CD14-positive monocyte (primary cell): ENCODE data around the gene RAX2. TPM values are rescaled to one million over a fixed set of nuclear protein-coding genes. Genes with fewer than 3 reads are reported as not detected.

Source experiments
- DNase-seq, 3 donors: peaks; one replicate each; pipeline ENCODE4 v3.0.0-alpha.2; 2011 to 2022
- H2AFZ ChIP-seq: 2 replicates; pipeline ENCODE4 v1.6.0; 2012; ENCODE audit warnings: mild to moderate bottlenecking, low read depth, low read length, inconsistent platforms; ENCODE audit not compliant: insufficient read depth, poor library complexity, severe bottlenecking
- H3K27ac ChIP-seq, 2 donors: 1 replicate in 1 of 2; 2 replicates in 1 of 2; pipeline ENCODE4 v1.5.1; 2012 to 2013; ENCODE audit warnings: low read length in 2 of 2, control low read depth in 1 of 2, inconsistent platforms in 1 of 2, low read depth in 1 of 2, mild to moderate bottlenecking in 1 of 2
- H3K27me3 ChIP-seq, 2 donors: one replicate each; pipeline versions ENCODE4 v1.6.0 to v1.6.1; 2011 to 2013; ENCODE audit warnings: low read length in 2 of 2; ENCODE audit not compliant: control insufficient read depth in 2 of 2, insufficient read depth in 2 of 2
- H3K36me3 ChIP-seq, 2 donors: replicated peaks in 1 of 2; 1 replicate in 1 of 2; 2 replicates in 1 of 2; pipeline versions ENCODE4 v1.5.1 to v1.6.1; 2012 to 2013; ENCODE audit warnings: low read length in 2 of 2, control low read depth in 1 of 2, inconsistent platforms in 1 of 2, mild to moderate bottlenecking in 1 of 2; ENCODE audit not compliant: insufficient read depth in 2 of 2, control insufficient read depth in 1 of 2
- H3K4me1 ChIP-seq, 2 donors: 1 replicate in 1 of 2; 2 replicates in 1 of 2; pipeline versions ENCODE4 v1.5.1 to v1.6.1; 2012 to 2013; ENCODE audit warnings: low read length in 2 of 2, control low read depth in 1 of 2, inconsistent platforms in 1 of 2, mild to moderate bottlenecking in 1 of 2, moderate library complexity in 1 of 2; ENCODE audit not compliant: insufficient read depth in 2 of 2, control insufficient read depth in 1 of 2
- H3K4me2 ChIP-seq: replicated peaks from 2 replicates; pipeline ENCODE3; 2012; ENCODE audit warnings: low read length, moderate library complexity, mild to moderate bottlenecking; ENCODE audit not compliant: poor library complexity, severe bottlenecking; ENCODE audit errors: extremely low read depth
- H3K4me3 ChIP-seq, 3 experiments: fragments of 200-600 bp in 1 of 3; sonication (generic) in 1 of 3; replicated peaks in 1 of 3; 1 replicate in 2 of 3; 2 replicates in 1 of 3; pipeline ENCODE4 v1.5.1; 2011 to 2013; ENCODE audit warnings: low read length in 3 of 3, mild to moderate bottlenecking in 3 of 3, control low read depth in 2 of 3, low read depth in 2 of 3, inconsistent platforms in 1 of 3, moderate library complexity in 1 of 3
- H3K79me2 ChIP-seq: 2 replicates; pipeline ENCODE4 v1.6.0; 2012; ENCODE audit warnings: mild to moderate bottlenecking, control low read depth, inconsistent platforms, low read length, moderate library complexity; ENCODE audit not compliant: insufficient read depth
- H3K9ac ChIP-seq: 2 replicates; pipeline ENCODE4 v1.6.0; 2017; ENCODE audit warnings: low read length, mild to moderate bottlenecking; ENCODE audit not compliant: insufficient read depth, poor library complexity, severe bottlenecking
- H3K9me3 ChIP-seq, 2 donors: replicated peaks in 1 of 2; 1 replicate in 1 of 2; 2 replicates in 1 of 2; pipeline versions ENCODE4 v1.5.1 to v1.6.1; 2012 to 2013; ENCODE audit warnings: low read length in 2 of 2, control low read depth in 1 of 2; ENCODE audit not compliant: control insufficient read depth in 1 of 2, insufficient read depth in 1 of 2
- H4K20me1 ChIP-seq: 2 replicates; pipeline ENCODE4 v1.6.0; 2012; ENCODE audit warnings: mild to moderate bottlenecking, low read length, control low read depth, moderate library complexity; ENCODE audit not compliant: insufficient read depth
- H3K27ac Mint-ChIP-seq, 7 donors: one replicate each; pipeline ENCODE4 v1.8.0; 2020; ENCODE audit warnings: mild to moderate bottlenecking in 7 of 7, mixed read lengths in 7 of 7, moderate library complexity in 6 of 7, inconsistent platforms in 2 of 7
- H3K27me3 Mint-ChIP-seq, 3 donors: one replicate each; pipeline ENCODE4 v1.8.0; 2021 to 2022; ENCODE audit warnings: low read depth in 3 of 3, mild to moderate bottlenecking in 3 of 3, mixed read lengths in 3 of 3, moderate library complexity in 3 of 3, inconsistent platforms in 1 of 3
- H3K36me3 Mint-ChIP-seq, 2 donors: one replicate each; pipeline ENCODE4 v1.8.0; 2020; ENCODE audit warnings: mixed read lengths in 2 of 2, inconsistent platforms in 1 of 2, mild to moderate bottlenecking in 1 of 2
- H3K4me1 Mint-ChIP-seq: one replicate; pipeline ENCODE4 v1.8.0; 2020; ENCODE audit warnings: mild to moderate bottlenecking, mixed read lengths
- H3K4me3 Mint-ChIP-seq, 2 donors: one replicate each; pipeline ENCODE4 v1.8.0; 2020; ENCODE audit warnings: mild to moderate bottlenecking in 2 of 2, mixed read lengths in 2 of 2, moderate library complexity in 1 of 2
- H3K9me3 Mint-ChIP-seq, 7 donors: one replicate each; pipeline ENCODE4 v1.8.0; 2020 to 2022; ENCODE audit warnings: mixed read lengths in 7 of 7, mild to moderate bottlenecking in 6 of 7, moderate library complexity in 6 of 7, inconsistent platforms in 2 of 7
- CTCF ChIP-seq: fragments of 200-600 bp; IDR thresholded peaks from one replicate; pipeline ENCODE4 v1.8.0; 2022; ENCODE audit warnings: antibody characterized with exemption, mild to moderate bottlenecking
- WGBS: methylation state at CpG from one replicate; pipeline ENCODE4 v1.1.5; 2013; ENCODE audit warnings: missing lambda C conversion rate; ENCODE audit not compliant: insufficient coverage; 5-methylcytosine and 5-hydroxymethylcytosine counted together
- intact Hi-C, 2 donors: fragments of 100-400 bp; cut with micrococcal nuclease; formaldehyde crosslinking; loops; one replicate each; pipeline versions ENCODE4 v1.15.0 to v1.15.1; 2023
- polyA plus RNA-seq, 3 donors: library from polyadenylated mRNA; depleted of rRNA in 1 of 3; unstranded in 2 of 3; stranded (reverse) in 1 of 3; fragments of 300-500 nt in 2 of 3; fragments of >200 nt in 1 of 3; fragmentation: Illumina TruSeq in 2 of 3; gene quantifications; 1 replicate in 2 of 3; 2 replicates in 1 of 3; pipeline ENCODE4 v1.2.3, GENCODE V29; 2012 to 2021

Gene RAX2
- polyA plus RNA-seq, 3 donors = not detected

GRCh38 chr19:3808420-3809143 lies 36.6 kb upstream of the RAX2 start:
- no peak for TF ChIP-seq CTCF
- intact Hi-C loops = no loop called here
- Mint-ChIP-seq H3K36me3 (no peaks in the 10 kb centered on the region), H3K4me1 (peaks cover 7% of the 10 kb centered on the region), H3K27ac (peak overlapping the region in 2 of 7 donors; percentile 46 to 50), H3K9me3 (peaks cover 0 to 9% (median 3%) of the 10 kb centered on the region in 7 donors), H3K4me3 (no peak overlapping the region), H3K27me3 (peaks cover 2 to 16% (median 5%) of the 10 kb centered on the region in 3 donors)
- Histone ChIP-seq H3K4me2 (no peak overlapping the region), H3K27me3 (no peaks in the 10 kb centered on the region), H2AFZ (no peak overlapping the region), H3K9me3 (peaks cover 7 to 9% of the 10 kb centered on the region in 2 donors), H3K4me3 (no peak overlapping the region), H3K79me2 (no peaks in the 10 kb centered on the region), H3K9ac (no peak overlapping the region), H4K20me1 (no peaks in the 10 kb centered on the region), H3K27ac (no peak overlapping the region), H3K36me3 (no peaks in the 10 kb centered on the region), H3K4me1 (peaks cover 8 to 14% of the 10 kb centered on the region in 2 donors)
- WGBS = 97% methylated on average over 28 of the region's 33 CpGs
- DNase-seq = no peak

- Mint-ChIP-seq H3K4me3 (no peak overlapping the region), H3K27me3 (peaks cover 6 to 21% (median 12%) of the 10 kb centered on the region in 3 donors), H3K27ac (no peak overlapping the region), H3K36me3 (no peaks in the 10 kb centered on the region), H3K9me3 (peaks cover 0 to 9% (median 3%) of the 10 kb centered on the region in 7 donors), H3K4me1 (peaks cover 6% of the 10 kb centered on the region)
- Histone ChIP-seq H3K27ac (no peak overlapping the region), H3K4me3 (no peak overlapping the region), H3K36me3 (no peaks in the 10 kb centered on the region), H3K9me3 (peaks cover 7 to 9% of the 10 kb centered on the region in 2 donors), H3K4me2 (no peak overlapping the region), H3K4me1 (peaks cover 8% of the 10 kb centered on the region in 2 donors), H3K27me3 (peaks cover 0 to 3% of the 10 kb centered on the region in 2 donors), H3K79me2 (no peaks in the 10 kb centered on the region), H3K9ac (no peak overlapping the region), H2AFZ (no peak overlapping the region), H4K20me1 (no peaks in the 10 kb centered on the region)
- intact Hi-C loops = no loop called here
- WGBS = 97% methylated on average over 35 of the region's 35 CpGs
- no peak for DNase-seq
- TF ChIP-seq CTCF = no peak
Observed at GRCh38 chr19:3807574-3808354, 35.7 kb upstream of the RAX2 start.
